Measurements from ENCODE around the gene LEMD2.

Gene LEMD2

GRCh38 chr6:33777398-33778388 is 11.2 kb downstream of the LEMD2 start:
- no peaks in the 10 kb centered on the region for H3K27me3 ChIP-seq (ENCODE audit: insufficient read depth, poor library complexity, severe bottlenecking)
- no peaks in the 10 kb centered on the region for H3K9me3 ChIP-seq (ENCODE audit: severe bottlenecking)
- H3K36me3 ChIP-seq (ENCODE audit: low read depth), result peaks cover 81% of the 10 kb centered on the region
- H3K4me3 ChIP-seq (ENCODE audit: severe bottlenecking), result no peak overlapping the region
- TF ChIP-seq, protein P1, sequence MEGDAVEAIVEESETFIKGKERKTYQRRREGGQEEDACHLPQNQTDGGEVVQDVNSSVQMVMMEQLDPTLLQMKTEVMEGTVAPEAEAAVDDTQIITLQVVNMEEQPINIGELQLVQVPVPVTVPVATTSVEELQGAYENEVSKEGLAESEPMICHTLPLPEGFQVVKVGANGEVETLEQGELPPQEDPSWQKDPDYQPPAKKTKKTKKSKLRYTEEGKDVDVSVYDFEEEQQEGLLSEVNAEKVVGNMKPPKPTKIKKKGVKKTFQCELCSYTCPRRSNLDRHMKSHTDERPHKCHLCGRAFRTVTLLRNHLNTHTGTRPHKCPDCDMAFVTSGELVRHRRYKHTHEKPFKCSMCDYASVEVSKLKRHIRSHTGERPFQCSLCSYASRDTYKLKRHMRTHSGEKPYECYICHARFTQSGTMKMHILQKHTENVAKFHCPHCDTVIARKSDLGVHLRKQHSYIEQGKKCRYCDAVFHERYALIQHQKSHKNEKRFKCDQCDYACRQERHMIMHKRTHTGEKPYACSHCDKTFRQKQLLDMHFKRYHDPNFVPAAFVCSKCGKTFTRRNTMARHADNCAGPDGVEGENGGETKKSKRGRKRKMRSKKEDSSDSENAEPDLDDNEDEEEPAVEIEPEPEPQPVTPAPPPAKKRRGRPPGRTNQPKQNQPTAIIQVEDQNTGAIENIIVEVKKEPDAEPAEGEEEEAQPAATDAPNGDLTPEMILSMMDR (IDR thresholded peaks at IDR 0.05; ENCODE audit: poor library complexity, severe bottlenecking), result no peak
- ATAC-seq (ENCODE audit: low read depth) (no peak), DNase-seq (ENCODE audit: low spot score) (no peak)
- no peak overlapping the region for H3K27ac ChIP-seq (ENCODE audit: poor library complexity, severe bottlenecking)
- peaks cover 20% of the 10 kb centered on the region for H3K4me1 ChIP-seq (ENCODE audit: insufficient read depth, poor library complexity, severe bottlenecking)

DNA sequence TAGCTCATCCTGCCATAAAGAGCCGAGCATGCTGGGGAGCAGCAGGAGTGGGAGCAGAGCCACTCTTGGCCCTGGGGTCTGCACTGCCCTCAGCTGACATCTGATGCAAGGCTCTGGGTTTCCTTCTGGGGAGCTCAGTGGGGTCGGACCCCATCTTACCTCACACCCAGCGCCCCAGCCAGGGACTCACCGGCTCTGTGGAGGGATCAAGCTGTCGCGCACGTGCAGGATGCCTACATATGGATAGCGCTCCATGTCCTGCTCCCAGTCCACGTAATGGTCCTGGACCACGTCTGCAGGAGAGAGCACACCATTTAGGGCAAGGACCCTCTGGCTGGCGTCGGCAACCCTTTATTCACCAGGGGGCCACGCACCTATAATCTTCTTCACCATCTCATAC is 12.2 kb downstream of the LEMD2 start:
- no peak for DNase-seq (ENCODE audit: low spot score)
- Histone ChIP-seq H3K36me3 (ENCODE audit: low read depth) (peaks cover 83% of the 10 kb centered on the region), H3K27me3 (ENCODE audit: insufficient read depth, poor library complexity, severe bottlenecking) (no peaks in the 10 kb centered on the region), H3K4me1 (ENCODE audit: insufficient read depth, poor library complexity, severe bottlenecking) (peaks cover 25% of the 10 kb centered on the region), H3K27ac (ENCODE audit: poor library complexity, severe bottlenecking) (no peak overlapping the region), H3K9me3 (ENCODE audit: severe bottlenecking) (no peaks in the 10 kb centered on the region), H3K4me3 (ENCODE audit: severe bottlenecking) (no peak overlapping the region)
- TF ChIP-seq, protein P1 (IDR thresholded peaks at IDR 0.05; ENCODE audit: poor library complexity, severe bottlenecking), result no peak
- no peak for ATAC-seq (ENCODE audit: low read depth)

- TF ChIP-seq, protein P1 (IDR thresholded peaks at IDR 0.05; ENCODE audit: poor library complexity, severe bottlenecking), result no peak
- Histone ChIP-seq H3K4me3 (ENCODE audit: severe bottlenecking) (no peak overlapping the region), H3K27me3 (ENCODE audit: insufficient read depth, poor library complexity, severe bottlenecking) (no peaks in the 10 kb centered on the region), H3K27ac (ENCODE audit: poor library complexity, severe bottlenecking) (no peak overlapping the region), H3K36me3 (ENCODE audit: low read depth) (peaks cover 83% of the 10 kb centered on the region), H3K9me3 (ENCODE audit: severe bottlenecking) (no peaks in the 10 kb centered on the region), H3K4me1 (ENCODE audit: insufficient read depth, poor library complexity, severe bottlenecking) (peaks cover 21% of the 10 kb centered on the region)
- DNase-seq (ENCODE audit: low spot score) (no peak), ATAC-seq (ENCODE audit: low read depth) (no peak)
Observed at GRCh38 chr6:33776186-33776585, 12.7 kb downstream of the LEMD2 start.

- TF ChIP-seq, protein P1 (IDR thresholded peaks at IDR 0.05; ENCODE audit: poor library complexity, severe bottlenecking), result no peak
- Histone ChIP-seq H3K4me3 (ENCODE audit: severe bottlenecking) (no peak overlapping the region), H3K9me3 (ENCODE audit: severe bottlenecking) (no peaks in the 10 kb centered on the region), H3K4me1 (ENCODE audit: insufficient read depth, poor library complexity, severe bottlenecking) (peaks cover 24% of the 10 kb centered on the region), H3K36me3 (ENCODE audit: low read depth) (peaks cover 70% of the 10 kb centered on the region), H3K27ac (ENCODE audit: poor library complexity, severe bottlenecking) (no peak overlapping the region), H3K27me3 (ENCODE audit: insufficient read depth, poor library complexity, severe bottlenecking) (no peaks in the 10 kb centered on the region)
- DNase-seq (ENCODE audit: low spot score) (no peak), ATAC-seq (ENCODE audit: low read depth) (no peak)
Observed at GRCh38 chr6:33774774-33775173, 14.2 kb downstream of the LEMD2 start.
